ENCODE data around the gene CMYA5.

DNA sequence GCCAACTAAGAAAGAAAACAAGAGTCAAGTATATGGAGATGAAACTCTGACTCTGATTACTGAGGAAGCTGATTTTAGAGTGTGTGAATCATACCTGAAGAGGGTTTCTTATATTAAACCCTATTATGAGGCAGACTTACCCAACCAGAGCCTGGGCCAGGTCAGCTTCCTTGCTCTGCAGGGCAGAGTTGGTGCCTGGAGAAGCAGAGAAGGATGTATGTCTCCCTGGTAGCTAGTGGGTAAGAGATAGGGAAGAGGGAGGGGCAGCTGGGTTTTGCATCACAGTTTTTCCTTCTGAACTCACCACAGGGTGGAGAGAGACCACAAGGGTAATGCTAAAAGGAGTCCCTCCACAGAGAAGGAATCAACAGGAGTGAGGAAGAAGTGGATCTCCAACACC lies 104.1 kb downstream of the CMYA5 start:
- TF ChIP-seq CTCF (conservative IDR thresholded peaks at IDR 0.05; ENCODE audit: low read length) (no peak), EZH2phosphoT487 (IDR thresholded peaks at IDR 0.05; ENCODE audit: borderline replicate concordance) (no peak)

All from Loucy (cell line).